Natural killer cell (primary cell): ENCODE data around the gene ALDH1L1. TPM values are rescaled to one million over a fixed set of nuclear protein-coding genes. Genes with fewer than 3 reads are reported as not detected.

Experiments used
- ATAC-seq, 3 donors: fragments of 150-1000 bp in 2 of 3; fragments of 200-7000 bp in 1 of 3; cut with Tn5 transposase; 1 replicate in 1 of 3; 2 replicates in 2 of 3; pipeline ENCODE4 v1.10.0; 2021; ENCODE audit warnings: mild to moderate bottlenecking in 2 of 3, moderate library complexity in 2 of 3
- DNase-seq, 2 donors: peaks; one replicate each; pipeline versions ENCODE4 v3.0.0 to v3.0.0-alpha.2; 2013 to 2021; ENCODE audit warnings: mixed read lengths in 1 of 2
- H3K27ac ChIP-seq: one replicate; pipeline ENCODE4 v1.5.1; 2013; ENCODE audit warnings: mild to moderate bottlenecking, low read length
- H3K27me3 ChIP-seq: one replicate; pipeline ENCODE4 v1.6.1; 2013; ENCODE audit warnings: low read length; ENCODE audit not compliant: control insufficient read depth, insufficient read depth
- H3K36me3 ChIP-seq: one replicate; pipeline ENCODE4 v1.6.1; 2013; ENCODE audit warnings: low read length; ENCODE audit not compliant: control insufficient read depth, insufficient read depth
- H3K4me1 ChIP-seq: one replicate; pipeline ENCODE4 v1.6.1; 2013; ENCODE audit warnings: low read length; ENCODE audit not compliant: control insufficient read depth, insufficient read depth
- H3K4me3 ChIP-seq: one replicate; pipeline ENCODE4 v1.5.1; 2013; ENCODE audit warnings: low read length
- H3K9me3 ChIP-seq: one replicate; pipeline ENCODE4 v1.6.1; 2013; ENCODE audit warnings: low read length; ENCODE audit not compliant: control insufficient read depth, insufficient read depth
- H3K27ac Mint-ChIP-seq, 2 donors: one replicate each; pipeline ENCODE4 v1.8.0; 2022; ENCODE audit warnings: mild to moderate bottlenecking in 2 of 2, mixed read lengths in 2 of 2, moderate library complexity in 1 of 2
- H3K27me3 Mint-ChIP-seq, 2 donors: one replicate each; pipeline ENCODE4 v1.8.0; 2022; ENCODE audit warnings: low read depth in 2 of 2, mixed read lengths in 2 of 2
- H3K36me3 Mint-ChIP-seq: one replicate; pipeline ENCODE4 v1.8.0; 2022; ENCODE audit warnings: mixed read lengths
- H3K4me1 Mint-ChIP-seq, 2 donors: one replicate each; pipeline ENCODE4 v1.8.0; 2022; ENCODE audit warnings: mixed read lengths in 2 of 2
- H3K4me3 Mint-ChIP-seq: one replicate; pipeline ENCODE4 v1.8.0; 2022; ENCODE audit warnings: mild to moderate bottlenecking, moderate library complexity, mixed read lengths
- H3K9me3 Mint-ChIP-seq, 2 donors: one replicate each; pipeline ENCODE4 v1.8.0; 2022; ENCODE audit warnings: mixed read lengths in 2 of 2
- CTCF ChIP-seq: fragments of 200-600 bp; IDR thresholded peaks from one replicate; pipeline ENCODE4 v1.8.0; 2022; ENCODE audit warnings: antibody characterized with exemption
- WGBS: methylation state at CpG from one replicate; pipeline ENCODE4 v1.1.7; 2013; ENCODE audit warnings: missing lambda C conversion rate; ENCODE audit not compliant: insufficient coverage; 5-methylcytosine and 5-hydroxymethylcytosine counted together
- intact Hi-C: fragments of 100-400 bp; cut with micrococcal nuclease; formaldehyde crosslinking; loops from one replicate; pipeline ENCODE4 v1.14.2; 2022
- total RNA-seq, 4 donors: library from RNA; stranded (reverse); fragments of 120-200 nt in 1 of 4; gene quantifications; one replicate each; pipeline versions ENCODE4 v1.2.3 to v1.2.4, GENCODE V29; 2013 to 2022

The ALDH1L1 gene
- total RNA-seq, 3 donors from 2014 or later (not counting 1 experiment from before 2014, with no cell fraction given): not detected

- Histone ChIP-seq H3K4me3 (no peak overlapping the region), H3K27me3 (no peaks in the 10 kb centered on the region), H3K4me1 (no peaks in the 10 kb centered on the region), H3K27ac (no peak overlapping the region), H3K9me3 (no peaks in the 10 kb centered on the region), H3K36me3 (no peaks in the 10 kb centered on the region)
- WGBS: 90% methylated on average over 3 of the region's 3 CpGs
- DNase-seq (no peak), ATAC-seq (no peak)
- no peaks in the 10 kb centered on the region for H3K4me1 Mint-ChIP-seq
- TF ChIP-seq CTCF: no peak
- H3K36me3 Mint-ChIP-seq: no peaks in the 10 kb centered on the region
- intact Hi-C loops: no loop called here
- no peak overlapping the region for H3K27ac Mint-ChIP-seq
- H3K27me3 Mint-ChIP-seq: peaks cover 0 to 5% of the 10 kb centered on the region in 2 donors
- no peak overlapping the region for H3K4me3 Mint-ChIP-seq
- no peaks in the 10 kb centered on the region for H3K9me3 Mint-ChIP-seq
Measured at GRCh38 chr3:126149256-126149902, 31.0 kb downstream of the ALDH1L1 start.

GRCh38 chr3:126147932-126148683 is 32.3 kb downstream of the ALDH1L1 start:
- Mint-ChIP-seq H3K36me3 (no peaks in the 10 kb centered on the region), H3K4me1 (no peaks in the 10 kb centered on the region), H3K4me3 (no peak overlapping the region), H3K9me3 (no peaks in the 10 kb centered on the region), H3K27ac (no peak overlapping the region), H3K27me3 (peaks cover 0 to 5% of the 10 kb centered on the region in 2 donors)
- WGBS: 83% methylated on average over 15 of the region's 15 CpGs
- Histone ChIP-seq H3K27ac (no peak overlapping the region), H3K4me1 (no peaks in the 10 kb centered on the region), H3K27me3 (peaks cover 2% of the 10 kb centered on the region), H3K36me3 (no peaks in the 10 kb centered on the region), H3K4me3 (no peak overlapping the region), H3K9me3 (no peaks in the 10 kb centered on the region)
- DNase-seq: no peak
- TF ChIP-seq CTCF: no peak
- intact Hi-C loops: no loop called here
- ATAC-seq: no peak

GRCh38 chr3:126147147-126147931 is 33.0 kb downstream of the ALDH1L1 start:
- DNase-seq: no peak
- 80% methylated on average over 7 of the region's 7 CpGs for WGBS

More at GRCh38 chr3:126147147-126147931, 33.0 kb downstream of the ALDH1L1 start:
- no peak for TF ChIP-seq CTCF
- no peak overlapping the region for H3K4me3 Mint-ChIP-seq
- Histone ChIP-seq H3K4me1 (no peaks in the 10 kb centered on the region), H3K27ac (no peak overlapping the region), H3K9me3 (no peaks in the 10 kb centered on the region), H3K4me3 (no peak overlapping the region), H3K36me3 (no peaks in the 10 kb centered on the region), H3K27me3 (peaks cover 2% of the 10 kb centered on the region)
- H3K27ac Mint-ChIP-seq: no peak overlapping the region
- peaks cover under 1 to 5% of the 10 kb centered on the region in 2 donors for H3K27me3 Mint-ChIP-seq
- no peaks in the 10 kb centered on the region for H3K4me1 Mint-ChIP-seq
- ATAC-seq: no peak
- intact Hi-C loops: no loop called here
- no peaks in the 10 kb centered on the region for H3K9me3 Mint-ChIP-seq
- H3K36me3 Mint-ChIP-seq: no peaks in the 10 kb centered on the region
